Measurements from ENCODE around the gene AMPD2. TPM values are rescaled to one million over a fixed set of nuclear protein-coding genes. Genes with fewer than 3 reads are reported as not detected.
A peak's percentile ranks its signal among the peaks of the same experiment; 100 is the strongest.

The AMPD2 gene
- total RNA-seq, 2 donors from 2014 or later, result 28.0 to 60.3 TPM

- peaks cover 11% of the 10 kb centered on the region for H3K4me1 ChIP-seq
- H3K4me3 ChIP-seq, result no peak overlapping the region
- no peaks in the 10 kb centered on the region for H3K9me3 ChIP-seq
- no peak for DNase-seq
- intact Hi-C loops (cut with DNase I), result loop anchor here (5.0 to 10.0 kb wide), 2 partner anchors 95 to 347 kb away; partner anchors contain the start of gene AHCYL1
- no peaks in the 10 kb centered on the region for H3K27me3 ChIP-seq
- no peak overlapping the region for H3K27ac ChIP-seq
- TF ChIP-seq CTCF (IDR thresholded peaks at IDR 0.05), result no peak
- no peak overlapping the region for H3K9ac ChIP-seq (ENCODE audit: low read depth in 2 of 2, low read length in 2 of 2)
- H3K36me3 ChIP-seq, result no peaks in the 10 kb centered on the region
Observed at GRCh38 chr1:109637446-109637845, 17.8 kb downstream of the AMPD2 start.

- no peaks in the 10 kb centered on the region for H3K36me3 ChIP-seq
- H3K9ac ChIP-seq (ENCODE audit: low read depth in 2 of 2, low read length in 2 of 2), result no peak overlapping the region
- H3K27me3 ChIP-seq, result no peaks in the 10 kb centered on the region
- no peak for TF ChIP-seq CTCF (IDR thresholded peaks at IDR 0.05)
- intact Hi-C loops (cut with DNase I), result loop anchor here (5.0 to 10.0 kb wide), 2 partner anchors 97 to 346 kb away; partner anchors contain the start of gene AHCYL1
- no peak overlapping the region for H3K4me3 ChIP-seq
- peaks cover 4% of the 10 kb centered on the region for H3K4me1 ChIP-seq
- H3K9me3 ChIP-seq, result no peaks in the 10 kb centered on the region
- no peak overlapping the region for H3K27ac ChIP-seq
- no peak for DNase-seq
Observed at GRCh38 chr1:109639063-109639840, 19.6 kb downstream of the AMPD2 start.

- no peak for DNase-seq
- Histone ChIP-seq H3K9ac (ENCODE audit: low read depth in 2 of 2, low read length in 2 of 2) (no peak overlapping the region), H3K36me3 (no peaks in the 10 kb centered on the region), H3K4me3 (no peak overlapping the region), H3K27ac (no peak overlapping the region), H3K4me1 (peaks cover 4% of the 10 kb centered on the region), H3K9me3 (no peaks in the 10 kb centered on the region), H3K27me3 (no peaks in the 10 kb centered on the region)
- intact Hi-C loops (cut with DNase I), result loop anchor here (5.0 to 10.0 kb wide), 2 partner anchors 98 to 345 kb away; partner anchors contain the start of gene AHCYL1
- no peak for TF ChIP-seq CTCF (IDR thresholded peaks at IDR 0.05)
Observed at GRCh38 chr1:109639841-109640184, 20.2 kb downstream of the AMPD2 start.

- no peaks in the 10 kb centered on the region for H3K36me3 ChIP-seq
- intact Hi-C loops (cut with DNase I), result no loop called here
- no peaks in the 10 kb centered on the region for H3K27me3 ChIP-seq
- peak; percentile 95 for DNase-seq
- TF ChIP-seq CTCF (IDR thresholded peaks at IDR 0.05), result peak; percentile 99
- peaks cover 4% of the 10 kb centered on the region for H3K4me1 ChIP-seq
- H3K27ac ChIP-seq, result no peak overlapping the region
- H3K9me3 ChIP-seq, result no peaks in the 10 kb centered on the region
- no peak overlapping the region for H3K9ac ChIP-seq (ENCODE audit: low read depth in 2 of 2, low read length in 2 of 2)
- no peak overlapping the region for H3K4me3 ChIP-seq
Observed at GRCh38 chr1:109640285-109640865, 20.7 kb downstream of the AMPD2 start.

GRCh38 chr1:109641078-109641740, 21.6 kb downstream of the AMPD2 start:
- Histone ChIP-seq H3K9me3 (no peaks in the 10 kb centered on the region), H3K27me3 (no peaks in the 10 kb centered on the region), H3K36me3 (no peaks in the 10 kb centered on the region), H3K27ac (no peak overlapping the region), H3K4me1 (peaks cover 4% of the 10 kb centered on the region), H3K9ac (ENCODE audit: low read depth in 2 of 2, low read length in 2 of 2) (no peak overlapping the region), H3K4me3 (no peak overlapping the region)
- no peak for TF ChIP-seq CTCF (IDR thresholded peaks at IDR 0.05)
- intact Hi-C loops (cut with DNase I), result no loop called here
- DNase-seq, result no peak

All from colonic mucosa (tissue), 4 donors.